Lower leg skin (tissue), 4 donors: ENCODE results near the gene CDH13. TPM values are rescaled to one million over a fixed set of nuclear protein-coding genes. Genes with fewer than 3 reads are reported as not detected.

Source experiments
- DNase-seq, 2 donors: peaks; one replicate each; pipeline ENCODE4 v3.0.0-alpha.2; 2019; ENCODE audit warnings: low spot score in 2 of 2
- H3K4me3 ChIP-seq: fragments of 200-600 bp; sonication (generic); 2 replicates; pipeline ENCODE4 v1.5.1; 2017; ENCODE audit warnings: mild to moderate bottlenecking, low read depth; ENCODE audit not compliant: poor library complexity, severe bottlenecking
- CTCF ChIP-seq, 3 donors: fragments of 450-650 bp; IDR thresholded peaks; one replicate each; pipeline ENCODE4 v1.5.1; 2016; ENCODE audit warnings: antibody characterized with exemption in 3 of 3, mild to moderate bottlenecking in 3 of 3, moderate library complexity in 2 of 3
- POLR2A ChIP-seq, 2 donors: fragments of 450-650 bp; IDR thresholded peaks; one replicate each; pipeline ENCODE4 v1.6.1; 2016 to 2017; ENCODE audit warnings: antibody characterized with exemption in 2 of 2, mild to moderate bottlenecking in 1 of 2, moderate library complexity in 1 of 2
- WGBS, 2 donors: methylation state at CpG; one replicate each; pipeline ENCODE4 v1.1.5; 2018; 5-methylcytosine and 5-hydroxymethylcytosine counted together
- intact Hi-C: fragments of 100-400 bp; cut with DNase I; formaldehyde crosslinking; loops from one replicate; pipeline ENCODE4 v1.15.0; 2023; ENCODE audit warnings: low total_unique reads
- total RNA-seq, 4 donors: library from RNA; depleted of rRNA; stranded (reverse); fragments of >200 nt; gene quantifications; one replicate each; pipeline ENCODE4 v1.1.0, GENCODE V29; 2016

The CDH13 gene
- total RNA-seq, 4 donors from 2014 or later = 102 to 246 (median 155) TPM

GRCh38 chr16:83509316-83509715 lies 882.5 kb downstream of the CDH13 start:
- TF ChIP-seq CTCF (IDR thresholded peaks at IDR 0.05) (no peak), POLR2A (IDR thresholded peaks at IDR 0.05) (no peak)
- intact Hi-C loops = no loop called here
- no peak for DNase-seq
- no peak overlapping the region for H3K4me3 ChIP-seq

- H3K4me3 ChIP-seq = no peak overlapping the region
- DNase-seq = no peak
- TF ChIP-seq CTCF (IDR thresholded peaks at IDR 0.05) (no peak), POLR2A (IDR thresholded peaks at IDR 0.05) (no peak)
- 86 to 89% methylated on average over 12 of the region's 12 CpGs for WGBS, 2 donors
- intact Hi-C loops = no loop called here
Observed at GRCh38 chr16:83510906-83511305, 884.1 kb downstream of the CDH13 start.

- TF ChIP-seq CTCF (IDR thresholded peaks at IDR 0.05) (no peak), POLR2A (IDR thresholded peaks at IDR 0.05) (no peak)
- WGBS, 2 donors = 72 to 77% methylated on average over 8 of the region's 8 CpGs
- no peak overlapping the region for H3K4me3 ChIP-seq
- intact Hi-C loops = no loop called here
- DNase-seq = no peak
Observed at GRCh38 chr16:83513008-83513755, 886.4 kb downstream of the CDH13 start.

GRCh38 chr16:83515395-83515794 lies 888.6 kb downstream of the CDH13 start:
- 78 to 83% methylated on average over 2 of the region's 2 CpGs for WGBS, 2 donors
- no peak for DNase-seq
- no peak overlapping the region for H3K4me3 ChIP-seq
- TF ChIP-seq POLR2A (IDR thresholded peaks at IDR 0.05) (no peak), CTCF (IDR thresholded peaks at IDR 0.05) (no peak)
- intact Hi-C loops = no loop called here

GRCh38 chr16:83516931-83517330 lies 890.2 kb downstream of the CDH13 start:
- DNase-seq = no peak
- intact Hi-C loops = no loop called here

More at GRCh38 chr16:83516931-83517330, 890.2 kb downstream of the CDH13 start:
- TF ChIP-seq POLR2A (IDR thresholded peaks at IDR 0.05) (no peak), CTCF (IDR thresholded peaks at IDR 0.05) (no peak)
- WGBS, 2 donors = 86 to 91% methylated on average over 2 of the region's 2 CpGs
- no peak overlapping the region for H3K4me3 ChIP-seq
